ENCODE results near the gene MSANTD1.

The MSANTD1 gene

GRCh38 chr4:3233391-3234071 is 15.4 kb upstream of the MSANTD1 start:
- no peak for DNase-seq (ENCODE audit: low spot score)

DNA sequence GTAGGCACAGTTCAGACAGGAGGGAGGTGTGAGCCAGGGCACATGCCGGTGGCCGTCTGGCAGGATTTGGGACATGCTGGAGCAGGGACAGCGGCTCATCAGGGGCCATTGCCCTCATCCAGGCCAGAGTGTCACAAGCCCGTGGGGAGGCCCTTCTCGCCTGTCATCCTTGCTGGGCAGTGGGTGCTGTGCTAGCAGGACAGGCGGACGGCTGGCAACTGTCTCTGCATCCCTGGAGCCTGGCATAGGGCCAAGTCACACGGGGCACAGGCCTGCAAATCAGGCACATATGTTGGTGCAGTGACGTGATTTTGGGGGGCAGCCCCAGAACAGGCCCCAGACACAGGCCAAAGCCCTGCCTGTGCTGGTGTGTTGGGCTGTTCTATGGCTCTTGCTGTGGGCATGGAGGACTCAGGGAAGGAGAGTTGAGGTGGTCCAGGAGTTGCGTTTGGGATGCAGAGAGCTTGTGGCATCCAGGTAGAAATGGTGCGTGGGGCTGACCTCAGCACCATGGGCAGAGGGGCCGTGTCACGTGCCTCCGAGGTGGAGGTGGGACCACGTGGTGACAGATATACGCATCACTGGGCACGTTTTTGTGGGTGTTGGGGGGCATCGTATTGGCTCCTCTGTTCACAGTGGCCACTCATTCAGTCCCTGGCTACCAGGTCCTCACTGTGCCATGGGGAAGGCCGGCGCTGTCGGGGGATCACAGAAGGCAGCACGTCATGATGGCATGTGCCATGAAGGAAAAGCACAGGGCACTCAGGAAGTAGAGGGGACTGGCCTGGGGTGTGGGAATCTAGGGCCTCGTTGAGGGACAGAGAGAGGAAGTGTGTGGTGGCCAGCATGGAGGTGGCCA is 14.6 kb upstream of the MSANTD1 start:
- DNase-seq (ENCODE audit: low spot score), result no peak

DNA sequence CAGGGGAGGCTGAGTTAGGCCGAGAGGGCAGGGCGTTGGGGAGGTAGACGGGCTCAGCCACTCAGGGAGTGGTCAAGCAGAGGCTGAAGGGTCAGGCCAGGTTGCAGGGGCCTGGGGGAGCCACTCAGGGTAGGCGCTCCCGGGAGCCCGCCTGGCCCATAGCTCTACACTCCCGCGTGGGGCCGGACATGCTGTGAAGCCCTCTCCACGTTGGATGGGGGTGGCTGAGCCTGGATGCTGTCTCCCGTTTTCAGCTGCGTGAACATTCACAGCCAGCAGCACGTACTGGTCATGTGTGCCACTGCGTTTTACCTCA is 14.0 kb upstream of the MSANTD1 start:
- no peak for DNase-seq (ENCODE audit: low spot score)

- DNase-seq (ENCODE audit: low spot score), result no peak
Measured at GRCh38 chr4:3235581-3235980, 13.4 kb upstream of the MSANTD1 start.

- no peak for DNase-seq (ENCODE audit: low spot score)
Measured at GRCh38 chr4:3236326-3236878, 12.6 kb upstream of the MSANTD1 start.

DNA sequence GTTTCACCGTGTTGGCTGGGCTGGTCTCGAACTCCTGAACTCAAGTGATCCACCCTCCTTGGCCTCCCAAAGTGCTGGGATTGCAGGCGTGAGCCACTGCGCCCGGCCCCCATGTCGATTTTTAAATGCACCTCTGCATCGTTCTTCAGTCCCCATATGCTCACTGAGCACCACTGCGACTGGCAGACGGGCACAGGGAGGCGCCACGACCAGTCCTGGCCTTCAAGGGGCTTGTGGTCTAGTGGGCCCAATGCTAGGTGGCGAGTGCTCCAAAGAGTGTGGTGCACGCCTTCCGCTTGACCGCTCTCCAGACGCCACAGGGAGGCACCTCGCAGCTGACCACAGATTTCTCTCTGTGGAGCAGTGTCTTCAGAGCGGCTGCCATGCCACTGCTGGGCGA is 11.7 kb upstream of the MSANTD1 start:
- DNase-seq (ENCODE audit: low spot score), result no peak

- DNase-seq (ENCODE audit: low spot score), result no peak
Measured at GRCh38 chr4:3237712-3238560, 11.0 kb upstream of the MSANTD1 start.

GRCh38 chr4:3238721-3239120 is 10.2 kb upstream of the MSANTD1 start:
- no peak for DNase-seq (ENCODE audit: low spot score)

GRCh38 chr4:3239303-3239702 is 9.7 kb upstream of the MSANTD1 start:
- no peak for DNase-seq (ENCODE audit: low spot score)

DNA sequence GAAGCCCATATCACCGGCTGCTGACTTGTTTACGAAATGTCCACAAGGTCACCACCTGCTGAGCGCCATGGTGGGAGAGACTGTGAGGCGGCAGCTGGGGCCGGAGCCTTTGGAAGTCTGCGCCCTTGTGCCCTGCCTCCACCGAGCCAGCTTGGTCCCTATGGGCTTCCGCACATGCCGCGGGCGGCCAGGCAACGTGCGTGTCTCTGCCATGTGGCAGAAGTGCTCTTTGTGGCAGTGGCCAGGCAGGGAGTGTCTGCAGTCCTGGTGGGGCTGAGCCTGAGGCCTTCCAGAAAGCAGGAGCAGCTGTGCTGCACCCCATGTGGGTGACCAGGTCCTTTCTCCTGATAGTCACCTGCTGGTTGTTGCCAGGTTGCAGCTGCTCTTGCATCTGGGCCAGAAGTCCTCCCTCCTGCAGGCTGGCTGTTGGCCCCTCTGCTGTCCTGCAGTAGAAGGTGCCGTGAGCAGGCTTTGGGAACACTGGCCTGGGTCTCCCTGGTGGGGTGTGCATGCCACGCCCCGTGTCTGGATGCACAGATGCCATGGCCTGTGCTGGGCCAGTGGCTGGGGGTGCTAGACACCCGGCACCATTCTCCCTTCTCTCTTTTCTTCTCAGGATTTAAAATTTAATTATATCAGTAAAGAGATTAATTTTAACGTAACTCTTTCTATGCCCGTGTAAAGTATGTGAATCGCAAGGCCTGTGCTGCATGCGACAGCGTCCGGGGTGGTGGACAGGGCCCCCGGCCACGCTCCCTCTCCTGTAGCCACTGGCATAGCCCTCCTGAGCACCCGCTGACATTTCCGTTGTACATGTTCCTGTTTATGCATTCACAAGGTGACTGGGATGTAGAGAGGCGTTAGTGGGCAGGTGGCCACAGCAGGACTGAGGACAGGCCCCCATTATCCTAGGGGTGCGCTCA is 8.7 kb upstream of the MSANTD1 start:
- no peak for DNase-seq (ENCODE audit: low spot score)

GRCh38 chr4:3240936-3241522 is 7.9 kb upstream of the MSANTD1 start:
- no peak for DNase-seq (ENCODE audit: low spot score)

DNA sequence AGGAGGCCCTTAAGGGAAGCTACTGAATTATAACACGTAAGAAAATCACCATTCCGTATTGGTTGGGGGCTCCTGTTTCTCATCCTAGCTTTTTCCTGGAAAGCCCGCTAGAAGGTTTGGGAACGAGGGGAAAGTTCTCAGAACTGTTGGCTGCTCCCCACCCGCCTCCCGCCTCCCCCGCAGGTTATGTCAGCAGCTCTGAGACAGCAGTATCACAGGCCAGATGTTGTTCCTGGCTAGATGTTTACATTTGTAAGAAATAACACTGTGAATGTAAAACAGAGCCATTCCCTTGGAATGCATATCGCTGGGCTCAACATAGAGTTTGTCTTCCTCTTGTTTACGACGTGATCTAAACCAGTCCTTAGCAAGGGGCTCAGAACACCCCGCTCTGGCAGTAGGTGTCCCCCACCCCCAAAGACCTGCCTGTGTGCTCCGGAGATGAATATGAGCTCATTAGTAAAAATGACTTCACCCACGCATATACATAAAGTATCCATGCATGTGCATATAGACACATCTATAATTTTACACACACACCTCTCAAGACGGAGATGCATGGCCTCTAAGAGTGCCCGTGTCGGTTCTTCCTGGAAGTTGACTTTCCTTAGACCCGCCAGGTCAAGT is 6.9 kb upstream of the MSANTD1 start:
- no peak for DNase-seq (ENCODE audit: low spot score)

- no peak for DNase-seq (ENCODE audit: low spot score)
Measured at GRCh38 chr4:3243136-3243780, 5.7 kb upstream of the MSANTD1 start.

- DNase-seq (ENCODE audit: low spot score), result no peak
Measured at GRCh38 chr4:3244002-3244401, 5.0 kb upstream of the MSANTD1 start.

DNA sequence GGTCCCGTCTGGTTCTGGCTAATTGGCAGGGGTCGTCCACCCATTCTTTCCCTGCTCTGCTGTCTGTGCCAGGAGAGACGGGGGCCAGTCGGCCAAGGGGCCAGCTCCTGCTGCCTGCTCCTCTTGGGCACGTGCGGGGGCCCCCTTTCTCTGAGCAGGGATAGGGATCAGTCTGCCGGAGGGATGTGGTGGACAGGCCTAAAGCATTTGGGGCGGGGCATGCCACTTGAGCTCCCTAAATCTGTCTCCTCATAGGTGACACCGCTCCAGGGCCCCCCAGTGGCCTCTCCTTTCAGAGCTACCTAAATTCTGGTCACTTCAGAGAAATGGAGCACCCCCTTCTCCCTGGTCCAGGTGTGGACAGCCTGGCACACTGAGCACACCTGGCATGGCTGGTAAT is 4.2 kb upstream of the MSANTD1 start:
- no peak for DNase-seq (ENCODE audit: low spot score)

GRCh38 chr4:3245676-3246075 is 3.3 kb upstream of the MSANTD1 start:
- no peak for DNase-seq (ENCODE audit: low spot score)

GRCh38 chr4:3246458-3247398 is 2.2 kb upstream of the MSANTD1 start:
- DNase-seq (ENCODE audit: low spot score), result no peak

DNA sequence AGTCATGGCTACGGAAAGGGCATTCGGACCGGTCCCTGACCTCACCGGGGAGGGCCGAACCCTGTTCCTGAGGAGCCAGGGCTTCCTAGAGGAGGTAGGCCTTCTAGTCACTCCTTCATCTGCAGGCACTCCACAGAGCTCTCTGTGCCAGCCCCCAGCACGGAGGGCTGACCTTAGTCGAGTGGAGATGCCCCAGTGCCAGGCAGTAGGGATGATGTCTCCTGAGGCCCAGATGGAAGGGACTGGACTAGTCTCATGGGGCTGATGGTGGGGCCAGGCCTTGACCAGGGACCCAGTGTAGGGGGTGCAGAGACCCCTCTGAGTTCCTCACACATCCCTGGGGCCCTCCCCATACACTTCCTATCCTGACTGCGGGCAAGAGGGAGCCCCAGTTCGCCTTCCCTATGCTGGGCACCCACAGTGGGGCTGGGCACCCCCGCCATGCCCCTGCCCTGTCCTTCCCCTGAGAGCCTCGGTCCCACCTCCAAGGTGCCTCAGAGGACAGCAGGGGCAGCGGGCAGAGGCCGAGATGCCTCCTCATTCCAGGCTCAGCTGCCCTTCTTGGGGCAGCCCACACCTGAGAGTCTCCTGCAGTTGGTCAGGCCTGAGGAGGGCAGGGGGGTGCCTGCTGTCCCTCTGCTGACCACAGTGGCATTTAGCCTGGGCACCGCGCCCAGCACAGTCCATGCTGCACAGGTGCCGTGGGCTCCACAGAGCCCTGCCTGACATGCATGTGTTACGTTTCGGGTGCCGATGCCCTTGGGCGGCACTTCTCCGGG is 1.4 kb upstream of the MSANTD1 start:
- no peak for DNase-seq (ENCODE audit: low spot score)
